Neural cell (in vitro differentiated cells): ENCODE data around the gene IRF9. TPM values are rescaled to one million over a fixed set of nuclear protein-coding genes. Genes with fewer than 3 reads are reported as not detected.

ENCODE experiments used
- H2AFZ ChIP-seq: fragments of 200-600, 300-800 bp; sonication (generic), shearing (Covaris generic); 2 replicates; pipeline ENCODE4 v1.6.0; 2014; ENCODE audit warnings: low read depth, mild to moderate bottlenecking, antibody characterized with exemption, low read length, moderate library complexity
- H3F3A ChIP-seq: fragments of 200-600 bp; shearing (Covaris generic); 2 replicates; pipeline ENCODE4 v1.6.1; 2016; ENCODE audit warnings: mild to moderate bottlenecking, moderate library complexity, mixed read lengths, antibody characterized with exemption, low read length; ENCODE audit not compliant: insufficient read depth, poor library complexity, severe bottlenecking
- H3K27ac ChIP-seq: fragments of 200-600, 300-800 bp; sonication (generic), shearing (Covaris generic); 2 replicates; pipeline ENCODE4 v1.5.1; 2014; ENCODE audit warnings: mild to moderate bottlenecking, low read length, moderate library complexity
- H3K27me3 ChIP-seq: fragments of 300-800, 200-600 bp; sonication (generic), shearing (Covaris generic); 2 replicates; pipeline ENCODE4 v1.6.0; 2014; ENCODE audit warnings: mild to moderate bottlenecking, low read depth, low read length, moderate library complexity; ENCODE audit not compliant: insufficient read depth
- H3K36me3 ChIP-seq: fragments of 300-800, 200-600 bp; sonication (generic), shearing (Covaris generic); 2 replicates; pipeline ENCODE4 v1.5.1; 2014; ENCODE audit warnings: mild to moderate bottlenecking, antibody characterized with exemption, low read length, moderate library complexity; ENCODE audit not compliant: insufficient read depth
- H3K4me2 ChIP-seq: fragments of 300-800, 200-600 bp; sonication (generic), shearing (Covaris generic); 2 replicates; pipeline ENCODE4 v1.6.0; 2014; ENCODE audit warnings: mild to moderate bottlenecking, low read length
- H3K4me3 ChIP-seq: fragments of 300-800, 200-600 bp; sonication (generic), shearing (Covaris generic); 2 replicates; pipeline ENCODE4 v1.5.1; 2014; ENCODE audit warnings: mild to moderate bottlenecking, low read length, moderate library complexity
- H3K79me2 ChIP-seq: fragments of 200-600 bp; shearing (Covaris generic); replicated peaks from 2 replicates; pipeline ENCODE4 v1.6.0; 2014; ENCODE audit warnings: mild to moderate bottlenecking, low read length, moderate library complexity; ENCODE audit not compliant: insufficient read depth
- H3K9ac ChIP-seq: fragments of 300-800, 200-600 bp; sonication (generic), shearing (Covaris generic); 2 replicates; pipeline ENCODE4 v1.6.1; 2016; ENCODE audit warnings: mild to moderate bottlenecking, low read length, mixed read lengths
- H3K9me2 ChIP-seq: fragments of 200-600 bp; shearing (Covaris generic); 2 replicates; pipeline ENCODE4 v1.6.1; 2016; ENCODE audit warnings: mild to moderate bottlenecking, low read length, mixed read lengths; ENCODE audit not compliant: insufficient read depth
- H3K9me3 ChIP-seq: fragments of 200-600, 300-800 bp; sonication (generic), shearing (Covaris generic); 2 replicates; pipeline ENCODE4 v1.6.1; 2016; ENCODE audit warnings: mild to moderate bottlenecking, mixed run types, low read length, moderate library complexity, mixed read lengths
- H4K20me1 ChIP-seq: fragments of 200-600 bp; shearing (Covaris generic); 2 replicates; pipeline ENCODE4 v1.6.1; 2016; ENCODE audit warnings: mild to moderate bottlenecking, mixed run types; ENCODE audit not compliant: insufficient read depth
- CTCF ChIP-seq: fragments of 450-650 bp; IDR thresholded peaks from 2 replicates; pipeline ENCODE4 v1.5.1; 2014; ENCODE audit warnings: antibody characterized with exemption, mild to moderate bottlenecking, moderate library complexity; ENCODE audit not compliant: poor library complexity, severe bottlenecking
- EP300 ChIP-seq: fragments of 450-650 bp; conservative IDR thresholded peaks from 2 replicates; pipeline ENCODE4 v1.6.1; 2014; ENCODE audit warnings: antibody characterized with exemption, mild to moderate bottlenecking, moderate library complexity; ENCODE audit not compliant: poor library complexity, severe bottlenecking
- EZH2 ChIP-seq: fragments of 200-600, 300-800 bp; shearing (Covaris generic), sonication (generic); IDR thresholded peaks from 2 replicates; pipeline ENCODE4 v1.6.1; 2014; ENCODE audit warnings: antibody characterized with exemption, low read length, borderline replicate concordance, mild to moderate bottlenecking; ENCODE audit not compliant: insufficient read depth, poor library complexity, severe bottlenecking
- MXI1 ChIP-seq: fragments of 450-650 bp; conservative IDR thresholded peaks from 2 replicates; pipeline ENCODE4 v1.6.1; 2014; ENCODE audit warnings: antibody characterized with exemption, mild to moderate bottlenecking; ENCODE audit not compliant: poor library complexity, severe bottlenecking
- POLR2AphosphoS5 ChIP-seq: IDR thresholded peaks from 2 replicates; pipeline ENCODE4 v1.6.1; 2012
- RAD21 ChIP-seq: fragments of 450-650 bp; conservative IDR thresholded peaks from 2 replicates; pipeline ENCODE4 v1.6.1; 2014; ENCODE audit warnings: antibody characterized with exemption, mild to moderate bottlenecking, moderate library complexity
- REST ChIP-seq: IDR thresholded peaks from 2 replicates; pipeline ENCODE4 v1.6.1; 2012; ENCODE audit warnings: borderline replicate concordance
- SMC3 ChIP-seq: fragments of 450-650 bp; conservative IDR thresholded peaks from 2 replicates; pipeline ENCODE4 v1.6.1; 2014; ENCODE audit warnings: antibody characterized with exemption, mild to moderate bottlenecking, moderate library complexity; ENCODE audit not compliant: poor library complexity
- TAF1 ChIP-seq: IDR thresholded peaks from 2 replicates; pipeline ENCODE4 v1.6.1; 2012; ENCODE audit warnings: low read depth
- polyA plus RNA-seq: library from polyadenylated mRNA; depleted of rRNA; stranded (reverse); fragments of >200 nt; gene quantifications from 2 replicates; pipeline ENCODE4 v1.2.3, GENCODE V29; 2014

Gene IRF9
- polyA plus RNA-seq, 1 donor from 2014 or later = 19.6 TPM

- TF ChIP-seq MXI1 = no peak
- TF ChIP-seq POLR2AphosphoS5 = peak; percentile 85
- no peak for TF ChIP-seq EP300
- TF ChIP-seq CTCF = peak; percentile 7
- peak; percentile 17 for TF ChIP-seq REST
- TF ChIP-seq EZH2 = no peak
- peak; percentile 34 for TF ChIP-seq RAD21
- peak; percentile 52 for TF ChIP-seq TAF1
- peak; percentile 36 for TF ChIP-seq SMC3
- H4K20me1 ChIP-seq = no peaks in the 10 kb centered on the region
- peak overlapping the region; percentile 100 for H3K27ac ChIP-seq
- H3K9me2 ChIP-seq = no peaks in the 10 kb centered on the region
- peaks cover 10% of the 10 kb centered on the region for H3K79me2 ChIP-seq
- H2AFZ ChIP-seq = peak overlapping the region; percentile 99
- H3F3A ChIP-seq = no peaks in the 10 kb centered on the region
- no peaks in the 10 kb centered on the region for H3K36me3 ChIP-seq
- H3K4me2 ChIP-seq = peak overlapping the region; percentile 84
- H3K9ac ChIP-seq = peak overlapping the region; percentile 98
- peak overlapping the region; percentile 89 for H3K4me3 ChIP-seq
- H3K27me3 ChIP-seq = no peaks in the 10 kb centered on the region
- no peaks in the 10 kb centered on the region for H3K9me3 ChIP-seq
Measured at GRCh38 chr14:24113801-24114531, 47.1 kb upstream of the IRF9 start.

- TF ChIP-seq RAD21 = no peak
- TF ChIP-seq SMC3 = no peak
- TF ChIP-seq MXI1 = peak; percentile 92
- no peak for TF ChIP-seq EZH2
- peak; percentile 86 for TF ChIP-seq EP300
- TF ChIP-seq REST = peak; percentile 6
- TF ChIP-seq CTCF = no peak
- peak; percentile 87 for TF ChIP-seq POLR2AphosphoS5
- TF ChIP-seq TAF1 = peak; percentile 28
- H4K20me1 ChIP-seq = no peaks in the 10 kb centered on the region
- peak within 1 kb of the TSS; percentile 84 for H3K4me2 ChIP-seq
- peak within 1 kb of the TSS; percentile 99 for H2AFZ ChIP-seq
- no peaks in the 10 kb centered on the region for H3K27me3 ChIP-seq
- no peaks in the 10 kb centered on the region for H3F3A ChIP-seq
- H3K79me2 ChIP-seq = peaks cover 10% of the 10 kb centered on the region
- H3K36me3 ChIP-seq = no peaks in the 10 kb centered on the region
- no peaks in the 10 kb centered on the region for H3K9me3 ChIP-seq
- peak within 1 kb of the TSS; percentile 89 for H3K4me3 ChIP-seq
- peak within 1 kb of the TSS; percentile 98 for H3K9ac ChIP-seq
- no peaks in the 10 kb centered on the region for H3K9me2 ChIP-seq
- H3K27ac ChIP-seq = peak within 1 kb of the TSS; percentile 100
Measured at GRCh38 chr14:24114532-24115421, 46.3 kb upstream of the IRF9 start, which contains the start of the genes DCAF11 and NRL. DCAF11 (plus strand) TSS chr14:24114777; CDS start chr14:24115595, 818 bp downstream. NRL (minus strand) TSS chr14:24114949; CDS start chr14:24082848, 32,101 bp downstream.
